ENCODE measurements around the gene HPN. TPM values are rescaled to one million over a fixed set of nuclear protein-coding genes. Genes with fewer than 3 reads are reported as not detected.

The HPN gene
- total and polyA plus RNA-seq, 2 donors from 2014 or later: 134 to 331 TPM

DNA sequence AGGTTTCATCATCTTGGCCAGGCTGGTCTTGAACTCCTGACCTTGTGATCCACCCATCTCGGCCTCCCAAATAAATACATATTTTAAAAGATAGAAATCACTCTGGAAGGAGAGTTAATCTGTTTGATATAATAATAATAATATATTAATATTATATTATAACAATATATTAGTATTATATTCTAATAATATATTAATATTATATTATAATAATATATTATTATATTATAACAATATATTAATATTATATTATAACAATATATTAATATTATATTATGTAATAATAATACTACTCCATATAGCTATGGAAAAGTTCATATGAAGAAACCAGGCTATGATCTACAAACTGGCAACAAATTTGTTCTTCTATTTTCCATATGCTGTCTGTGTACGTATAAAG, 16.8 kb downstream of the HPN start:
- no peak overlapping the region for H3K4me3 ChIP-seq (ENCODE audit: low read length in 3 of 3)
- no peak overlapping the region for H3K9ac ChIP-seq (ENCODE audit: low read length in 3 of 3)
- H3K9me3 ChIP-seq (ENCODE audit: control insufficient read depth in 2 of 3, insufficient read depth in 1 of 3, low read length in 3 of 3): no peaks in the 10 kb centered on the region
- H3K36me3 ChIP-seq (ENCODE audit: control insufficient read depth in 2 of 3, insufficient read depth in 3 of 3, low read length in 3 of 3): peaks cover 0 to 5% (median 0%) of the 10 kb centered on the region in 3 donors
- intact Hi-C loops (cut with DNase I): no loop called here
- no peaks in the 10 kb centered on the region for H3K27me3 ChIP-seq (ENCODE audit: control insufficient read depth, insufficient read depth, low read length)
- TF ChIP-seq, protein P1, sequence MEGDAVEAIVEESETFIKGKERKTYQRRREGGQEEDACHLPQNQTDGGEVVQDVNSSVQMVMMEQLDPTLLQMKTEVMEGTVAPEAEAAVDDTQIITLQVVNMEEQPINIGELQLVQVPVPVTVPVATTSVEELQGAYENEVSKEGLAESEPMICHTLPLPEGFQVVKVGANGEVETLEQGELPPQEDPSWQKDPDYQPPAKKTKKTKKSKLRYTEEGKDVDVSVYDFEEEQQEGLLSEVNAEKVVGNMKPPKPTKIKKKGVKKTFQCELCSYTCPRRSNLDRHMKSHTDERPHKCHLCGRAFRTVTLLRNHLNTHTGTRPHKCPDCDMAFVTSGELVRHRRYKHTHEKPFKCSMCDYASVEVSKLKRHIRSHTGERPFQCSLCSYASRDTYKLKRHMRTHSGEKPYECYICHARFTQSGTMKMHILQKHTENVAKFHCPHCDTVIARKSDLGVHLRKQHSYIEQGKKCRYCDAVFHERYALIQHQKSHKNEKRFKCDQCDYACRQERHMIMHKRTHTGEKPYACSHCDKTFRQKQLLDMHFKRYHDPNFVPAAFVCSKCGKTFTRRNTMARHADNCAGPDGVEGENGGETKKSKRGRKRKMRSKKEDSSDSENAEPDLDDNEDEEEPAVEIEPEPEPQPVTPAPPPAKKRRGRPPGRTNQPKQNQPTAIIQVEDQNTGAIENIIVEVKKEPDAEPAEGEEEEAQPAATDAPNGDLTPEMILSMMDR (IDR thresholded peaks at IDR 0.05; ENCODE audit: borderline replicate concordance, extremely low read depth, insufficient read depth): no peak
- peak; percentile 84 for FAIRE-seq
- no peak for DNase-seq
- no peaks in the 10 kb centered on the region for H3K4me1 ChIP-seq (ENCODE audit: control insufficient read depth in 2 of 3, insufficient read depth in 2 of 3, low read depth in 1 of 3, low read length in 3 of 3)
- H3K27ac ChIP-seq (ENCODE audit: low read depth in 2 of 2, low read length in 2 of 2): no peak overlapping the region

DNA sequence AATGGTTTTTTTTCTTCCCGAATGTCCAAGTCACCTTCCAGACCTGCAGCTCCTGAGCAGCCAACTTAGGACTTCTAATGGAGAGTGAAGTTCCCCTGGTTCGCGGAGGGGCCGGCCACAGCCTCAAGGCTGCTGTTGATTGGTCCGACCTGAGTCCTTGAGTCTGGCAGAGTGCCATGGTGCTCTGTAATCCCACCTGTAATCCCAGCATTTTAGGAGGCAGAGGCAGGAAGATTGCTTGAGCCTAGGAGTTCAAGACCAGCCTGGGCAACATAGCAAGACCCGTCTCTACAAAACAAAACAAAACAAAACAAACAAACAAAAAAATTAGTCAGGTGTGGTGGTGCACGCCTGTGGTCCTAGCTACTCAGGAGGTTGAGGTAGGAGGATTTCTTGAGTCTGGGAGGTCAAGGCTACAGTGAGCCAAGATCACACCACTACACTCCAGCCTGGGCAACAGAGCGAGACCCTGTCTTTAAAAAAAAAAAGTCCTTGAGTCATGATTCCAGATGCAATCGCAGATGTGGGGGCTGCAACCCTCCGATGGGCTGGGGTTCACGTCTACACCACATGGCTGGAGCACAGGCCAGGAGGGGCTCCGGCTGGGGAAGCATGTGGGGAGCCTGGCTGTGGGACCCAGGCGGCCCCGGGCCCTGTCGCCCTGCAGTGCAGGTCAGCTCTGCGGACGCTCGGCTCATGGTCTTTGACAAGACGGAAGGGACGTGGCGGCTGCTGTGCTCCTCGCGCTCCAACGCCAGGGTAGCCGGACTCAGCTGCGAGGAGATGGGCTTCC, 17.7 kb downstream of the HPN start:
- DNase-seq (peak in 1 of 5 donors; percentile 34), FAIRE-seq (no peak)
- TF ChIP-seq, protein P1 (IDR thresholded peaks at IDR 0.05; ENCODE audit: borderline replicate concordance, extremely low read depth, insufficient read depth): no peak

DNA sequence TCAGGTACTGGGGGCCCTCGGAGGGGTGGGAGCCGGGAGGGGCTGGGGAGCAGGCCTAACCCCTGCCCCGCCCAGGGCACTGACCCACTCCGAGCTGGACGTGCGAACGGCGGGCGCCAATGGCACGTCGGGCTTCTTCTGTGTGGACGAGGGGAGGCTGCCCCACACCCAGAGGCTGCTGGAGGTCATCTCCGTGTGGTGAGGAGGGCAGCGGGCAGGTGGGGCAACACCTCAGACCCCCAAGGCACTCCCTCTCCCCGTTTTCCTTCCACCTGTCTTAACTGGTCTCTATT, 18.2 kb downstream of the HPN start:
- H3K36me3 ChIP-seq (ENCODE audit: control insufficient read depth in 2 of 3, insufficient read depth in 3 of 3, low read length in 3 of 3): peaks cover 0 to 5% (median 0%) of the 10 kb centered on the region in 3 donors
- FAIRE-seq: no peak
- H3K4me1 ChIP-seq (ENCODE audit: control insufficient read depth in 2 of 3, insufficient read depth in 2 of 3, low read depth in 1 of 3, low read length in 3 of 3): no peaks in the 10 kb centered on the region
- no peak overlapping the region for H3K9ac ChIP-seq (ENCODE audit: low read length in 3 of 3)
- no peaks in the 10 kb centered on the region for H3K27me3 ChIP-seq (ENCODE audit: control insufficient read depth, insufficient read depth, low read length)
- DNase-seq: no peak
- H3K9me3 ChIP-seq (ENCODE audit: control insufficient read depth in 2 of 3, insufficient read depth in 1 of 3, low read length in 3 of 3): no peaks in the 10 kb centered on the region
- TF ChIP-seq, protein P1 (IDR thresholded peaks at IDR 0.05; ENCODE audit: borderline replicate concordance, extremely low read depth, insufficient read depth): no peak
- intact Hi-C loops (cut with DNase I): no loop called here
- H3K27ac ChIP-seq (ENCODE audit: low read depth in 2 of 2, low read length in 2 of 2): no peak overlapping the region
- H3K4me3 ChIP-seq (ENCODE audit: low read length in 3 of 3): no peak overlapping the region

More for the DNA sequence above, 17.7 kb downstream of the HPN start:
- Histone ChIP-seq H3K36me3 (ENCODE audit: control insufficient read depth in 2 of 3, insufficient read depth in 3 of 3, low read length in 3 of 3) (peaks cover 0 to 5% (median 0%) of the 10 kb centered on the region in 3 donors), H3K9me3 (ENCODE audit: control insufficient read depth in 2 of 3, insufficient read depth in 1 of 3, low read length in 3 of 3) (no peaks in the 10 kb centered on the region), H3K27ac (ENCODE audit: low read depth in 2 of 2, low read length in 2 of 2) (no peak overlapping the region), H3K9ac (ENCODE audit: low read length in 3 of 3) (no peak overlapping the region), H3K27me3 (ENCODE audit: control insufficient read depth, insufficient read depth, low read length) (no peaks in the 10 kb centered on the region), H3K4me1 (ENCODE audit: control insufficient read depth in 2 of 3, insufficient read depth in 2 of 3, low read depth in 1 of 3, low read length in 3 of 3) (no peaks in the 10 kb centered on the region), H3K4me3 (ENCODE audit: low read length in 3 of 3) (no peak overlapping the region)
- intact Hi-C loops (cut with DNase I): no loop called here
